Uterus (tissue), 4 donors: ENCODE measurements around the gene TK2. TPM values are rescaled to one million over a fixed set of nuclear protein-coding genes. Genes with fewer than 3 reads are reported as not detected.
"Not testable (repeated sequence)": the region's sequence is repeated elsewhere in the genome, so short reads cannot be mapped to it uniquely, and the experiment has no call there.

Experiments used
- DNase-seq, 2 donors: peaks; one replicate each; pipeline ENCODE4 v3.0.0-alpha.2; 2019 to 2020
- H3K27ac ChIP-seq, 2 donors: fragments of 200-600 bp; sonication (generic); 1 replicate in 1 of 2; 2 replicates in 1 of 2; pipeline ENCODE4 v1.5.1; 2016 to 2018
- H3K27me3 ChIP-seq, 2 donors: fragments of 200-600 bp; sonication (generic); one replicate each; pipeline ENCODE4 v1.5.1; 2018 to 2019; ENCODE audit warnings: control low read depth in 1 of 2
- H3K36me3 ChIP-seq, 2 donors: fragments of 200-600 bp; sonication (generic); one replicate each; pipeline ENCODE4 v1.5.1; 2019; ENCODE audit warnings: control low read depth in 1 of 2
- H3K4me1 ChIP-seq, 2 donors: fragments of 200-600 bp; sonication (generic); one replicate each; pipeline ENCODE4 v1.5.1; 2018 to 2019; ENCODE audit warnings: control low read depth in 1 of 2
- H3K4me3 ChIP-seq, 2 donors: fragments of 200-600 bp; sonication (generic); 1 replicate in 1 of 2; 2 replicates in 1 of 2; pipeline ENCODE4 v1.5.1; 2018 to 2019; ENCODE audit warnings: mild to moderate bottlenecking in 1 of 2
- H3K9me3 ChIP-seq, 2 donors: fragments of 200-600 bp; sonication (generic); one replicate each; pipeline ENCODE4 v1.5.1; 2019; ENCODE audit warnings: control low read depth in 1 of 2
- POLR2A ChIP-seq, 2 donors: fragments of 450-650 bp; IDR thresholded peaks; one replicate each; pipeline ENCODE4 v1.6.1; 2016; ENCODE audit warnings: antibody characterized with exemption in 2 of 2, mild to moderate bottlenecking in 1 of 2, moderate library complexity in 1 of 2
- intact Hi-C: fragments of 100-400 bp; cut with DNase I; formaldehyde crosslinking; loops from one replicate; pipeline ENCODE4 v1.15.1; 2023; ENCODE audit warnings: low total_unique reads
- total RNA-seq, 4 donors: library from RNA; depleted of rRNA in 3 of 4; stranded (reverse); fragments of >200 nt in 3 of 4; gene quantifications; one replicate each; pipeline versions ENCODE4 v1.1.0 to v1.2.4, GENCODE V29; 2014 to 2023
- TF ChIP-seq, protein P1 (sequence below), 4 experiments: fragments of 200-600 bp in 2 of 4; fragments of 450-650 bp in 2 of 4; sonication (generic) in 2 of 4; IDR thresholded peaks; one replicate each; pipeline ENCODE4 v1.5.1; 2016 to 2019; ENCODE audit warnings: antibody characterized with exemption in 4 of 4, mild to moderate bottlenecking in 2 of 4, moderate library complexity in 1 of 4
- donor health status: DM: yes; HTN: yes; CAD: no.

The TK2 gene
- total RNA-seq, 4 donors from 2014 or later, result 13.6 to 52.6 (median 39.2) TPM

DNA sequence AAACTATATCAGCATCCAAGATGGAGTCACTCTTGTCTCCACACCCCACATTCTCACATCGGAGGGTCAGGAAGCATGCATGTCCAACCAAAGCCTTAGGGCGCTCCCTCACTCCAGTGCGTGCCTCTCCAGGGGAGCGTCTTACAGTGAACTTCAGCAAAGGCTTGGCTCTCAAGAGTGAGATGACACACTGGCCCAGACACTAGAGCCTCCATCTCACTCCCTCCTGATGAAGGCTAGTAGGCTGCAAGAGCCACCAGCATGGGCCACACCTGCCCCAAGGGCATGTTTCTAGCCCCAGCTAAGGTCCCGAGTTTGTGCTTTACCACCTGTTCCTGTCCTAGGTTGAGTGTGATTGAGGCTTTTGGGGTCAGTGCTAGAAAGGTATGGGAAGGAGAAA is 82.3 kb downstream of the TK2 start:
- no peaks in the 10 kb centered on the region for H3K36me3 ChIP-seq
- intact Hi-C loops, result no loop called here
- no peak for DNase-seq
- no peak overlapping the region for H3K4me3 ChIP-seq
- no peak overlapping the region for H3K27ac ChIP-seq
- no peaks in the 10 kb centered on the region for H3K27me3 ChIP-seq
- no peaks in the 10 kb centered on the region for H3K4me1 ChIP-seq
- no peak for TF ChIP-seq POLR2A (IDR thresholded peaks at IDR 0.05)
- TF ChIP-seq, protein P1, sequence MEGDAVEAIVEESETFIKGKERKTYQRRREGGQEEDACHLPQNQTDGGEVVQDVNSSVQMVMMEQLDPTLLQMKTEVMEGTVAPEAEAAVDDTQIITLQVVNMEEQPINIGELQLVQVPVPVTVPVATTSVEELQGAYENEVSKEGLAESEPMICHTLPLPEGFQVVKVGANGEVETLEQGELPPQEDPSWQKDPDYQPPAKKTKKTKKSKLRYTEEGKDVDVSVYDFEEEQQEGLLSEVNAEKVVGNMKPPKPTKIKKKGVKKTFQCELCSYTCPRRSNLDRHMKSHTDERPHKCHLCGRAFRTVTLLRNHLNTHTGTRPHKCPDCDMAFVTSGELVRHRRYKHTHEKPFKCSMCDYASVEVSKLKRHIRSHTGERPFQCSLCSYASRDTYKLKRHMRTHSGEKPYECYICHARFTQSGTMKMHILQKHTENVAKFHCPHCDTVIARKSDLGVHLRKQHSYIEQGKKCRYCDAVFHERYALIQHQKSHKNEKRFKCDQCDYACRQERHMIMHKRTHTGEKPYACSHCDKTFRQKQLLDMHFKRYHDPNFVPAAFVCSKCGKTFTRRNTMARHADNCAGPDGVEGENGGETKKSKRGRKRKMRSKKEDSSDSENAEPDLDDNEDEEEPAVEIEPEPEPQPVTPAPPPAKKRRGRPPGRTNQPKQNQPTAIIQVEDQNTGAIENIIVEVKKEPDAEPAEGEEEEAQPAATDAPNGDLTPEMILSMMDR (IDR thresholded peaks at IDR 0.05), result no peak
- H3K9me3 ChIP-seq, result no peaks in the 10 kb centered on the region

DNA sequence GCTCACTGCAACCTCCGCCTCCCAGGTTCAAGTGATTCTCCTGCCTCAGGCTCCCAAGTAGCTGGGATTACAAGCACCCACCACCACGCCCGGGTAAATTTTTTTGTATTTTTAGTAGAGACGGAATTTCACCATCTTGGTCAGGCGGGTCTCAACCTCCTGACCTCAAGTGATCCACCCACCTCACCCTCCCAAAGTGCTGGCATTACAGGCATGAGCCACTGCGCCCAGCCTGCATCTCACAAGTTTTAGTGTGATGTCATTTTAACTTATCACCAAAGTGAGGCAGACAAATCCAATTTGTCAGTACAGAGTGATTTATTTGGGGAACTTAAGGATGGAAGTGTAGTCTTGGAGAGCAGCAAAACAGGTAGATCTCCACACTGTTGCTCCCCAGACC is 83.3 kb downstream of the TK2 start:
- H3K36me3 ChIP-seq, H3K9me3 ChIP-seq, H3K4me3 ChIP-seq, H3K27me3 ChIP-seq, H3K4me1 ChIP-seq, DNase-seq, intact Hi-C loops, H3K27ac ChIP-seq: not testable (repeated sequence)

DNA sequence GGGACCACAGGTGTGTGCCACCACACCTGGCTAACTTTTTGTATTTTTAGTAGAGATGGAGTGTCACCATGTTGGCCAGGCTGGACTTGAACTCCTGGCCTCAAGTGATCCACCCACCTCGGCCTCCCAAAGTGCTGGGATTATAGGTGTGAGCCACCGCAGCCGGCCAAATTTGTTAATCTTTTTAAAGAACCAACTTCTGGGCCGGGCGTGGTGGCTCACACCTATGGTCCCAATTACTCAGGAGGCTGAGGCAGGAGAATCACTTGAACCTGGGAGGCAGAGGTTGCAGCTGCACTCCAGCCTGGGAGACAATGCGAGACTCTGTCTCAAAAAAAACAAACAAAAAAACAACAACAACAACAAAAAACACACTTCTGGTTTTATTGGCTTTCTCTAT is 84.0 kb downstream of the TK2 start:
- H3K4me1 ChIP-seq, H3K4me3 ChIP-seq, intact Hi-C loops, H3K9me3 ChIP-seq, DNase-seq, H3K27me3 ChIP-seq, H3K27ac ChIP-seq, H3K36me3 ChIP-seq: not testable (repeated sequence)

DNA sequence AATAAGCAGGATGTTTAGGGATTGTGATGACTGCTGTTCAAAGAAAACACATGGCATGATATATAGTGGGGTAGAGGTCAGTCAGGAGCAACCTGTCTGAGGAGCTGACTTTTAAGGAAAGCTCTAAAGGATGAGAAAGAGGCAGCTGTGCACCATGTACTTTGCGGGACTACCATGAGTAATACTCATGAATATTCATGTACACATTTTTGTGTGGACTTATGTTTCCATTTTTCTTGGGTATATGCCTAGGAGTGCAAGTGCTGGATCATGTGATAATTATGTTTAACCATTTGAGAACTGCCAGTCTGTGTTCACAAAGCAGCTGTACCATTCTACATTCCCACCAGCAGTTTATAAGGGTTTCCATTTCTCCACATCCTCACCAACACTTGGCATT is 87.0 kb downstream of the TK2 start:
- intact Hi-C loops, result no loop called here
- H3K4me3 ChIP-seq, result no peak overlapping the region
- no peaks in the 10 kb centered on the region for H3K36me3 ChIP-seq
- DNase-seq, result no peak
- no peak for TF ChIP-seq POLR2A (IDR thresholded peaks at IDR 0.05)
- TF ChIP-seq, protein P1 (IDR thresholded peaks at IDR 0.05), result no peak
- H3K4me1 ChIP-seq, result no peaks in the 10 kb centered on the region
- no peaks in the 10 kb centered on the region for H3K27me3 ChIP-seq
- H3K9me3 ChIP-seq, result no peaks in the 10 kb centered on the region
- H3K27ac ChIP-seq, result no peak overlapping the region

DNA sequence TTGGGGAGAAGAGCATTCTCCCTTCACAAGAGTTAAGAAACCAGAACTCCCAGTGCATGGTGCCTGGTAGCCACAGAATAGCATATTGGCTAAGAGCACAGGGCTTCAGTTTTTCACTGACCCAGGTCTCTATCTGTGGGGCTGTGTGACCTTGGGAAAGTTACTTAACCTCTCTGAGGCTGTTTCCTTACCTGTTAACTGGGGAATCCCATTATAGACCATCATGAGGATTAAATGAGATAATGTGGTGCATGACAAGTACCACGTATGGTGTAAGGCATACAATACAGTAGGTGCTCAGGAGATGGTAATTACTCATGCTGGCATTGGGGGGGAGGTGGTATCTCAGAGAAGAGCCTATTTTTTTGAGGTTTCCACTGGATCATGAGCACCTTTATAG is 89.2 kb downstream of the TK2 start:
- DNase-seq, result no peak
- Histone ChIP-seq H3K4me3 (no peak overlapping the region), H3K4me1 (no peaks in the 10 kb centered on the region), H3K27me3 (no peaks in the 10 kb centered on the region), H3K9me3 (no peaks in the 10 kb centered on the region), H3K36me3 (no peaks in the 10 kb centered on the region), H3K27ac (no peak overlapping the region)
- intact Hi-C loops, result no loop called here
- no peak for TF ChIP-seq POLR2A (IDR thresholded peaks at IDR 0.05)
- TF ChIP-seq, protein P1 (IDR thresholded peaks at IDR 0.05), result no peak

DNA sequence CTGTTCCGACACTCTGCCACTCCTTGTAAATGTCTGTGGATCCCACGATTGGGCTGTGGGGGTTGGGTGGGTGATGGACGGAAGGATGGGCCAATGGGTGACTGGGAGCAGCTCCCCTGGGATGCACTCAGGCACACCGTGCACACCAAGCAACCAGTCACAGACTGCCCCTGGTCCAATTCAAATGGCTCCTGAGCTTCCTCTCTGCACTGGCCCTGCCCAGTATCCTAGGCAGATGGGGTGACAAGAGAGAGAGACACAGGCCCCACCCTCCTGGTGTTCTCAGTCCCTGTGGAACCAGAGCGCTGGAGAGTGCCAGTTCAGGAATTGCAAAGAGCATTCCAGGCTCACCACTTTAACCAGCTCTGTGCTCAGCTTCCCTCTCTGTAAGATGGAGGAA is 90.0 kb downstream of the TK2 start:
- DNase-seq, result no peak
- intact Hi-C loops, result no loop called here
- Histone ChIP-seq H3K27ac (no peak overlapping the region), H3K9me3 (no peaks in the 10 kb centered on the region), H3K4me3 (no peak overlapping the region), H3K36me3 (no peaks in the 10 kb centered on the region), H3K4me1 (no peaks in the 10 kb centered on the region), H3K27me3 (no peaks in the 10 kb centered on the region)
- no peak for TF ChIP-seq POLR2A (IDR thresholded peaks at IDR 0.05)
- TF ChIP-seq, protein P1 (IDR thresholded peaks at IDR 0.05), result no peak
